ENCODE results near the gene CD4.
A peak's percentile ranks its signal among the peaks of the same experiment; 100 is the strongest.

The CD4 gene

GRCh38 chr12:6765634-6766581 is 23.4 kb upstream of the CD4 start, which contains the start of gene PTMS:
PTMS (plus strand) TSS chr12:6766363; CDS start chr12:6766706, 343 bp downstream.
- DNase-seq = peak; percentile 51

- peak; percentile 63 for DNase-seq
Measured at GRCh38 chr12:6766651-6767349, 22.5 kb upstream of the CD4 start.

- DNase-seq = no peak
Measured at GRCh38 chr12:6767353-6768319, 21.7 kb upstream of the CD4 start.

GRCh38 chr12:6768437-6768914 is 20.9 kb upstream of the CD4 start:
- DNase-seq = no peak

GRCh38 chr12:6768990-6769389 is 20.3 kb upstream of the CD4 start:
- DNase-seq = no peak

GRCh38 chr12:6769666-6770065 is 19.7 kb upstream of the CD4 start:
- DNase-seq = no peak

- no peak for DNase-seq
Measured at GRCh38 chr12:6770094-6770493, 19.2 kb upstream of the CD4 start.

- no peak for DNase-seq
Measured at GRCh38 chr12:6770600-6770999, 18.7 kb upstream of the CD4 start.

- no peak for DNase-seq
Measured at GRCh38 chr12:6771091-6771495, 18.2 kb upstream of the CD4 start.

GRCh38 chr12:6771509-6772330 is 17.6 kb upstream of the CD4 start:
- DNase-seq = no peak

GRCh38 chr12:6772331-6772695 is 17.0 kb upstream of the CD4 start, which contains the start of gene LAG3:
LAG3 (plus strand) TSS chr12:6772520; CDS start chr12:6772853, 333 bp downstream.
- DNase-seq = peak; percentile 51

GRCh38 chr12:6772726-6773589 is 16.4 kb upstream of the CD4 start:
- no peak for DNase-seq

GRCh38 chr12:6773590-6774351 is 15.6 kb upstream of the CD4 start:
- DNase-seq = no peak

GRCh38 chr12:6774499-6775062 is 14.7 kb upstream of the CD4 start:
- peak; percentile 41 for DNase-seq

- DNase-seq = no peak
Measured at GRCh38 chr12:6775185-6776174, 13.8 kb upstream of the CD4 start.

GRCh38 chr12:6777386-6777785 is 11.9 kb upstream of the CD4 start:
- no peak for DNase-seq

- DNase-seq = no peak
Measured at GRCh38 chr12:6778217-6778573, 11.1 kb upstream of the CD4 start.

All from activated CD4-positive, alpha-beta T cell treated with anti-CD3 and anti-CD28 coated beads, Interleukin-10, Interleukin-2, amounts not matched to agents 100 ng/mL and 50 ng/mL, durations not matched to agents 16 hours and 8 hours (primary cell).